GF-D8 (cell line): ENCODE data around the gene MEF2B.
A peak's percentile ranks its signal among the peaks of the same experiment; 100 is the strongest.
"Not testable (repeated sequence)": the region's sequence is repeated elsewhere in the genome, so short reads cannot be mapped to it uniquely, and the experiment has no call there.

Experiments
- DNase-seq: peaks from one replicate; lab custom pipeline; 2025; lab: John Stamatoyannopoulos, UW

MEF2B gene

GRCh38 chr19:19155495-19156219, 14.4 kb downstream of the MEF2B start:
- no peak for DNase-seq

DNA sequence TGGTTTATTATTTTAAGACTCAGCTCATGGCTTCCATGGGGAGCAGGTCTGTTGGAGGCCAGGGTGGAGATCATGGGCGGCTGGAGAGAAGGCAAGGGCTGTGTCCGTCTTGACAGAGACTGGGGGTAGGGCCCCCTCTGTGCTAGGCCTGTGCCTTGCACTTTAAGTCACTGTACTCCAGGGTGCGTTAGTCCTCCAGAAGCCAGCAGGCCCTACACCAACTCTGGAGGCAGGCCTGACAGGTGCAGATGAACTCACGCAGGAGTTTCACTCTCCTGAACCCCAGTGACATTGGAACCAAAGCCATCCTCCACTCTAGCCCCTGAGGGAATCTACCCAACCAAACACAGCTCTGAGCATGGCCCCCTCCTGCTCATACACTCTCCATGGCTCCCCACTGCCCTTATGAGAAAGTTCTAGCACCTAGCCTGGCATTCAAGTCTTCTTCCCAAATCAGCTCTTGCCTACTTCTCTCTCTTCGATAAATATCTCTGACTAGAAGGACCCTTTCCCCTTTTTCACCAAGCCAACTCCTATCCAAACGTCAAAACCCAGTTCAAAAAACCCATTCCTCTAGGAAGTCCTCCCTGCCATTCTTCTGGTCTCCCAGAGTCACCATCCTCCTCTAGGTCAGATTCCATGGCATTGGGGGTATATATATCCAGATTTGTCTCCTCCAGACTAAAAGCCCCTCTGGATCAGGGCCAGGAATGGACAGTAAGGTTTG, 15.1 kb downstream of the MEF2B start:
- DNase-seq, result no peak

GRCh38 chr19:19152668-19153384, 17.2 kb downstream of the MEF2B start:
- DNase-seq, result no peak

DNA sequence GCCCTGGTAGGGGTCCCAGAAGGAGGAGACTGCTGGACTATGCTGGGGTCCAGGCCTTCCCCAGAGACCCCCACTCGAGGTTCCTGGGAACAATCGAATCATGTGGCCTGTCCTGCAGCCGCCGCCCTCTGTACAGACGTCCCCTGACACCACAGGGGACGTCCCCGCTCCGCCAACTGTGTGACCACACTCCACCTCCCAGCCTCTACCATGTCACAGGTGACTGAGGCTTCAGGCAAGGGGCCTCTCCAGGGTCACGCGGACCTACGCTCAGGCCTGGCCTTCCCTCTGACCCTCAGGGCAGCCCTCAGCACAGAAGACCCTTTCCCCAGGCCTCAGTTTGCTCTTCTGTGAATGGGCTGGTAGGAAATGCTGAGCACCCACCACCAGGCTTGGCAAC, 18.6 kb downstream of the MEF2B start:
- DNase-seq, result no peak

GRCh38 chr19:19149435-19149834, 20.6 kb downstream of the MEF2B start:
- DNase-seq, result no peak

DNA sequence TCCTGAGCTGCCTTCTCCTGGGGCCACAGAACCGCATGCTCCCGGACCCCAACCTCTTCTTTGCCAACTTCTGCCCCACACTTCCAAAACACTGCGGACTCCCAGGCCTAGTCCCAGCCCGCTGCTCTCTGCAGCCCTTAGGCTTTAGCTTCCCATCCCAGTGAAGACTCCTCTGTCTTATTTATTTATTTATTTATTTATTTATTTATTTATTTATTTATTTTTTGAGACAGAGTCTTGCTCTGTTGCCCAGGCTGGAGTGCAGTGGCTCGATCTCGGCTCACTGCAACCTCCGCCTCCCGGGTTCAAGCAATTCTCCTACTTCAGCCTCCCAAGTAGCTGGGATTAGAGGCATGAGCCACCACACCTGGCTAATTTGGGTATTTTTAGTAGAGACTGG, 21.6 kb downstream of the MEF2B start:
- DNase-seq, result not testable (repeated sequence)

GRCh38 chr19:19147344-19147743, 22.7 kb downstream of the MEF2B start:
- no peak for DNase-seq

GRCh38 chr19:19146865-19147264, 23.2 kb downstream of the MEF2B start:
- DNase-seq, result no peak

- no peak for DNase-seq
These were observed 24.1 kb downstream of the MEF2B start for GRCh38 chr19:19145684-19146608.

DNA sequence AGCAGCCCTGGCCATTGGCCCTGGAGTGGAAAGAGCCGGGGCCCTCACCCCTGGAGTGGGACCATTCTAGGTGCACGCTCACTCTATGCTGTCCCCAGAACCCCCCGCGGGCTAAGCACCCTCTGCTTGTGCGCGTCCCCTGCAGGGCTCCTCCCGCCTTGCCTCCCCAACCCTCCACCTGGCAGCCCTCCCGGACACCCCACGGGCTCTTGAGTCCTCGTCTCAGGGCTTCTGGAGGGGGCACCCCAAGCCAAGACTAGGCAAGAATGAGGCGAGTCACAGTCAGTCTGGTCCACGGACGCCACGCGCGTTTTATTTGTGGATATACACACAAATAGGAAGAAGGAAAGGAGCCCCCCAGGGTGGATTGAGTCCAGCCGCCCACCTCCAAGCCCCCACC, 24.8 kb downstream of the MEF2B start:
- no peak for DNase-seq

DNA sequence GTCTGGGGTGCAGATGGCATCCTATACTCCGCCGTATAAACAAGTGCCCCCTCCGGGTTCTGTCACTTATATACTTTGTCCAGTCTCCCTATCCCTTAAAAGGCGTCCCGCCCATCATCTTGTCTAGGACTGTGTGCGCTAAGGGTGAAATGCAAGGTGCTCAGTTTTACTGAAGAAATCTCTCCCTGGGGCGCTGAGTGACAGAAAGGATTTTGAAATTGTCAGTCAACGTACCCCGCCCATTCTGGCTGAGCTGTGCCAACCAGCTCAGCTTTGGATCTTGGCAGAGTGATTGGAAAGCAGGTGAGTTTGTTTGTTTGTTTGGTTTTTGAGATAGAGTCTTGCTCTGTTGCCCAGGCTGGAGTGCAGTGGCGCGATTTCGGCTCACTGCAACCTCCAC, 27.7 kb downstream of the MEF2B start:
- DNase-seq, result no peak

- DNase-seq, result no peak
These were observed 29.6 kb downstream of the MEF2B start for GRCh38 chr19:19140476-19140875.

- DNase-seq, result no peak
These were observed 30.2 kb downstream of the MEF2B start for GRCh38 chr19:19139876-19140229.

DNA sequence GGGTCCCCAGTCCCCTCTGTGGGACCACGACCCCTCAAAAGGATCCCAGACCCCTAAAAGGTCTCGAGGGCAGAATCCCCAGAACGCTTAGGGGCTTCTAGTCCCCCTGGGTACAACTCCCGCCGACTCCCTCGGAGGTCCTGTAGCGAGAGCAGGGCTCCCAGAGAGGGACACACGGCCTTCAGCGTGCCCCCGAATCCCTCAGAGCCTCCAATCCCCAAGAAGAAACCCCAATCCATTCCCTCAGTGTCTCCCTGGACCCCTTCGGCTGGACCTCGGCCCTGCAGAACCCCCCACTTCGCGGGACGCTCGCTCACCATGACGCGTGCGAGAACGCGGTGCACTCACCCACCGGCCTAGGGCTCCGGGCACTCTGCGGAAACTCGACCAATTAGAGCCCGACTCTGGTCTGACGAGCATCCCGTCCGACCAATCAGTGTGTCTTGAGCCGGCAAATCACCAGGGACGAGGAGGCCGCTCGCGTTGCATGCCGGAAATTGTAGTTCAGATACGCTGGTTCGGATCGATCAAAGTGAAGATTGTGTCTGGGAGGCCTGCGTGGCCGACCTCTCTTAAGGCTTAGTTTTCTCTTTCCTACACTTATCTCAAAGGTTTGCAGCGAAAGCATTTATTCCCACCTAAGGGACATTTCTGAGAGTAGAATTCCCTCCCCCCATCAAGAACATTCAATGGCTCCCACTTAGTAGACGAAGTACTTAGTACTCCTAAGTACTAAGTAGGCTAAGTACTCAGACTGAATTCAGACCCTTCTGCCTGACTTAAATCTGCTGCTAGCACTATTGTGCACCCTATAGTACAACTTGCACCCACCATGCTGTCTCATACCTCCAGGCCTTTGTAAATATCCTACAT, 31.7 kb downstream of the MEF2B start, which contains the start of gene TMEM161A:
TMEM161A (minus strand) TSS at position 370 of the 873 bp plus-strand sequence; CDS start at position 320, 50 bp downstream.
- DNase-seq, result peak; percentile 89

- DNase-seq, result no peak
These were observed 32.4 kb downstream of the MEF2B start for GRCh38 chr19:19137556-19138108.

DNA sequence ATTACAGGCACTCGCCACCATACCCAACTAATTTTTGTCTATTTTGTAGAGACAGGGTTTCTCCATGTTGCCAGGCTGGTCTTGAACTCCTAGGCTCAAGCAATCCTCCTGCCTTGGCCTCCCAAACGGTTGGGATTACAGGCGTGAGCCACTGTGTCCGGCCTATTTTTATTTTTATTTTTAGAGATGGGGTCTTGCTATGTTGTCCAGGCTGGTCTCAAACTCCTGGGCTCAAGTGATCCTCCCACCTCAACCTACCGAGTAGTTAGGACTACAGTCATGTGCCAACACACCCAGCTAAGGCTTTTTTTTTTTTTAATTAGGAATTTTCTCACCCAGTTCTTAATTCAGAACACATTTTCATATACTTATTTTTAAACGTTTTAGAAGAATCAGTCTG, 34.4 kb downstream of the MEF2B start:
- DNase-seq, result not testable (repeated sequence)

DNA sequence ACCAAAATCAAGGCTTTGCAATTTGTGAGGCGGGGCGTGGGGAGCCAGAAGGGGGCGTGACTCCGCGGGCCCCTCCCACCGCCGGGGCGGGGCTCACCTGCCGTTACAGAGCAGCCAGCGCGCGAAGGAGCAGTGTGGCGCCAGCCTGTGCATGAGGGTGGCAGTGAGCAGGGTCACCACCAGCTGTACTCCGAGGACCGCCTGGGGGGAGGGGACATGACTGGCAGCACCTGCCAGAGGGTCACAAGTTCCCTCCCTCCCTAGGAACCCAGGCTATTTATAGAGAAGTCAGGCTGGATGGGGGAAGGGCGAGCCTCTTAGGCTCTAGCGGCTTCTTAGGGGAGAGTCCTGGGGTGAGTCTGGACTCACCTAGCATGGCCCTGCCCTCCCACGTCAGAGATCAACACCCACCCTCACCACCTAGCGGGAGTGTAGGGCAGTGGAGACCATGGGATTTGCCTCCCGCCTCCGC, 35.3 kb downstream of the MEF2B start:
- no peak for DNase-seq

- no peak for DNase-seq
These were observed 36.1 kb downstream of the MEF2B start for GRCh38 chr19:19133985-19134384.

- no peak for DNase-seq
These were observed 37.2 kb downstream of the MEF2B start for GRCh38 chr19:19132912-19133311.

DNA sequence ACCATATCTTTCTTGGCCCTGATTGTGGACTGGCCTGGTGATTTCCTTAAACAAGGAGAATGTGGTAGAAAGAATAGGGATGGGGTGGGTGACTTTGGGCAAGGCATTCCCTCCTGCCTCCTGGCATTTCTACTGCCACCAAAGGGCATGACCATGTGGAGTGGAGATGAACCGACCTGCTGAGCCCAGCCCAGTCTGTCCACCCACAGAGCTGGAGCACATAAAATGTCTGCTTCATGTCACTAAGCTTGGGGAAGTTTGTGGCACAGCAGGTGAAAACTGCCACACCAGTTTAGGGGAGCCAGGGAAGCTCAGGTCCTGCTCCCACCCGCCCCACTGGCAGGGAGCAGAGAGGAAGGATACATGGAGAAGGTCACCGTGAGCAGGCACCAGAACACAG, 38.1 kb downstream of the MEF2B start:
- DNase-seq, result no peak
